ENCODE data around the gene IFT25. TPM values are rescaled to one million over a fixed set of nuclear protein-coding genes. Genes with fewer than 3 reads are reported as not detected.

IFT25 gene
- total RNA-seq, 1 experiment from 2014 or later, result 31.7 TPM

DNA sequence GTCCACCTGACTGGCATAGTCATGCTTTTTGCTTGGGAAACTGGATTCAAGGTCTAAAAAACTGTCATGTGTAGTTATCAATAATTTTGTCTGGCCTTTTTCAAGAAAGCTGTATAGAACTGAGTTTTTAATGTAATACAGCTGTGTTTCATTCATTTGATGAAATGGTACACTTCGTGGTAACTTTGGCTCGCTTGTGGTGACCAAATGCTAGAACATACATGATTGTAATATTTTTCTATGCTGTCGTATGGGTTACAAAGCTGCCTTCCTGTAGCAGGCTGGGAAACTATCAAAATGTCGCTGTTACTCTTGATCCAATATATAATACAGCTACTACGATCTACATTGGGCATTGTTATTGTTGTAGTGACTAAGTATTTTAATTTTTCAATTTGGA is 2.8 kb upstream of the IFT25 start:
- no peaks in the 10 kb centered on the region for H3K36me3 ChIP-seq (ENCODE audit: control insufficient read depth, insufficient read depth, low read length)
- Mint-ChIP-seq H3K27ac (ENCODE audit: unreplicated experiment) (no peak overlapping the region), H3K27me3 (ENCODE audit: insufficient read depth, unreplicated experiment) (no peaks in the 10 kb centered on the region), H3K36me3 (ENCODE audit: insufficient read depth, unreplicated experiment) (peaks cover 35% of the 10 kb centered on the region), H3K9me3 (ENCODE audit: unreplicated experiment) (no peaks in the 10 kb centered on the region), H3K4me3 (ENCODE audit: unreplicated experiment) (peak overlapping the region; percentile 94), H3K4me1 (ENCODE audit: low read depth, unreplicated experiment) (peaks cover 21% of the 10 kb centered on the region)
- TF ChIP-seq, protein P1, sequence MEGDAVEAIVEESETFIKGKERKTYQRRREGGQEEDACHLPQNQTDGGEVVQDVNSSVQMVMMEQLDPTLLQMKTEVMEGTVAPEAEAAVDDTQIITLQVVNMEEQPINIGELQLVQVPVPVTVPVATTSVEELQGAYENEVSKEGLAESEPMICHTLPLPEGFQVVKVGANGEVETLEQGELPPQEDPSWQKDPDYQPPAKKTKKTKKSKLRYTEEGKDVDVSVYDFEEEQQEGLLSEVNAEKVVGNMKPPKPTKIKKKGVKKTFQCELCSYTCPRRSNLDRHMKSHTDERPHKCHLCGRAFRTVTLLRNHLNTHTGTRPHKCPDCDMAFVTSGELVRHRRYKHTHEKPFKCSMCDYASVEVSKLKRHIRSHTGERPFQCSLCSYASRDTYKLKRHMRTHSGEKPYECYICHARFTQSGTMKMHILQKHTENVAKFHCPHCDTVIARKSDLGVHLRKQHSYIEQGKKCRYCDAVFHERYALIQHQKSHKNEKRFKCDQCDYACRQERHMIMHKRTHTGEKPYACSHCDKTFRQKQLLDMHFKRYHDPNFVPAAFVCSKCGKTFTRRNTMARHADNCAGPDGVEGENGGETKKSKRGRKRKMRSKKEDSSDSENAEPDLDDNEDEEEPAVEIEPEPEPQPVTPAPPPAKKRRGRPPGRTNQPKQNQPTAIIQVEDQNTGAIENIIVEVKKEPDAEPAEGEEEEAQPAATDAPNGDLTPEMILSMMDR (IDR thresholded peaks at IDR 0.05; ENCODE audit: insufficient read depth in 1 of 2, low read depth in 1 of 2, low read length in 1 of 2, severe bottlenecking in 1 of 2, unreplicated experiment in 1 of 2), result no peak
- H3K27me3 ChIP-seq (replicated peaks; ENCODE audit: control insufficient read depth, insufficient read depth, low read length), result no peaks in the 10 kb centered on the region
- no peak overlapping the region for H3K4me3 ChIP-seq (ENCODE audit: low read depth, low read length)
- no peaks in the 10 kb centered on the region for H3K9me3 ChIP-seq
- ChIA-PET CTCF (interaction anchor here (1.2 to 3.9 kb wide), 5 partner anchors 8 to 88 kb away, joined by 3 to 17 read pairs (median 4); partner anchors contain the start of gene YIPF1), POLR2A (no interaction called here)
- no TSS peak for BruUV-seq (replicated peaks)
- peaks cover 8% of the 10 kb centered on the region; the same call in 1 of the 2 replicates for H3K4me1 ChIP-seq
- no peak for DNase-seq
- intact Hi-C loops (cut with micrococcal nuclease; ENCODE audit: unreplicated experiment), result loop anchor here (2.0 kb wide), 1 partner anchor 35 kb away; no protein-coding TSS in a partner anchor

DNA sequence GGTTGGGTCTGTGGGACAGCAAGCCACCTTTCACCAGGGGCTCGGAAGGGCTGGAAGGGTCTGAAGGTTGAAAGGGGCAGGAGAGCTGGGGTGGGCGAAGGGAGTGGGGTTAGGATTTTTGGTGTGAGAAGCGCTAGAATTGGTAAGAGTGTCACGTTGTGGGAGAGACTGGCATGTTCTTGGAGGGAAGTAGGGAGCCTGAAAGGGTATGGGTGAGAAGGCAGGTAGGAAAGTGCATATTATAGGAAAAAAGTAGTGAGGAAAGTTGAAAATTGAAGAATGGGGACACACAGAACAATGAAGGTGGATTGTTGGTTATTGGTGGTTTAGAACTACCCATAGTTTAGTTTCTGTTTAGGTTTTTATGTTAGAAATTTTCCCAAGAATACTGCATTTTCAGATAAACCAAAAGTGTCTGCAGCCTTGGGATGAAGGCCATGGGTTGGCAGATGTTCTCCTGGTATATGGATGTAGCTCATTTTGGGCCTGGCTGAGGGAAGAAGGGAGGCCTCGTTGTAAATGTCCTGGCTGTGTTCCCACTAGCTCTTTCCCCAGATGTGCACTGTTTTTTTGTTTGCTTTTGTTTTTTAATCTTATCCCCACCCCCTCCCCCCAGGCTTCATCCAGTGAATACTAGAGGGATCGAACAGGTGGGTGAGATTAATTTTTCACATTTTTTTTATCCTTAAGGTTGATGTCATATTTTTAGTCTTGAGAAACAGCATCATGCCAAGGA is 1.8 kb upstream of the IFT25 start:
- intact Hi-C loops (cut with micrococcal nuclease; ENCODE audit: unreplicated experiment), result no loop called here
- H3K27me3 ChIP-seq (replicated peaks; ENCODE audit: control insufficient read depth, insufficient read depth, low read length), result no peaks in the 10 kb centered on the region
- ChIA-PET POLR2A (no interaction called here), CTCF (interaction anchor here (0.8 to 3.9 kb wide), 6 partner anchors 9 to 87 kb away, joined by 3 to 17 read pairs (median 3); partner anchors contain the start of gene YIPF1)
- TSS peak; percentile 18 for BruUV-seq (replicated peaks)
- no peaks in the 10 kb centered on the region for H3K36me3 ChIP-seq (ENCODE audit: control insufficient read depth, insufficient read depth, low read length)
- Mint-ChIP-seq H3K9me3 (ENCODE audit: unreplicated experiment) (no peaks in the 10 kb centered on the region), H3K36me3 (ENCODE audit: insufficient read depth, unreplicated experiment) (peaks cover 26% of the 10 kb centered on the region), H3K4me1 (ENCODE audit: low read depth, unreplicated experiment) (peaks cover 29% of the 10 kb centered on the region), H3K27ac (ENCODE audit: unreplicated experiment) (peak overlapping the region; percentile 89), H3K27me3 (ENCODE audit: insufficient read depth, unreplicated experiment) (no peaks in the 10 kb centered on the region), H3K4me3 (ENCODE audit: unreplicated experiment) (peak overlapping the region; percentile 94)
- H3K4me3 ChIP-seq (ENCODE audit: low read depth, low read length), result peak overlapping the region; percentile 65
- peaks cover 17% of the 10 kb centered on the region for H3K4me1 ChIP-seq
- TF ChIP-seq, protein P1 (IDR thresholded peaks at IDR 0.05; ENCODE audit: insufficient read depth in 1 of 2, low read depth in 1 of 2, low read length in 1 of 2, severe bottlenecking in 1 of 2, unreplicated experiment in 1 of 2), result no peak
- no peaks in the 10 kb centered on the region for H3K9me3 ChIP-seq
- DNase-seq, result no peak

DNA sequence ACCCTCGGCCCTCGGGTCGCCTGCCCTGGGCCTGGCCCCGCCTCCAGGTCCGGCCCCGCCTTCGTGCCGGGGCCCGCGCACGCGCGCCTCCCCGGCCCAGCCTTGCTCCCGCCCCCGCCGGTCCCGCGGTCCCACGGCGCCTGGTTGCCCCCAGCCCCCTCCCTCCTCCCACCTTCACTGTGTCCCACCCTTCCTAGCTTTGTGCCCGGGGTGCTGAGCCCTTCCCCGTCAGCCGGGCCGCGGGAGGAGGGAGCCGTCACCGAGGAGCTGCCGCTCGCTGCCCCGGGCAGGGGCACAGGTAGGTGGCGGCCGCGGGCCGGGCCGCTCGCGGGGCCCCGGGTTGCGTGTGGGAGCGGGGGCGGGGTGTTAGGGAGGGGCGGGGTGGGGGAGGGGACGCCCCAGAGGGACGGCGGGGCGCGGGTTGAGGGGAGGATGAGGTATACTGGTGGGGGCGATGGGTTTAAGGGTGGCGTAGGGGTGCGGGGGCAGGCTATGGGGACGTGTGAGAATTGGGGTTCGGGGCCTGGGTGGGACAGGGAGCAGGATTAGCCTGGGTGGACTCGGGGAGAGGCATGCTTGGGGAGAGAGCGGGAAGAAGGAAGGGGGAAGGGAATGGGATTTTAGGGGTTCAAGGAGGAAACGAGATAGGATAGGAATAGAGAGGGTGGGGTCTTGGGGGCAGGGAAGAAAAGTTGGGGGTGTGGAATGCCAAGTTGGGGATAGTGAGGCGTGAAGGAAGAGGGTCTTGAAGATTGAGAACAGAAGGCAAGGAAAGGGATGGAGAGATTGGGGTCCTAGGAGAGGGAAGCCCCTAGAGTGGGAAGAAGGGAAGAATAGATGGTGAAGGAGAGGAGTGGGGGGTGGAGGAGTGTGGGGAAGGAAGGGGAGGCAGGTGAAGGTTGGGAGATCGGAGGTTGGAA is 1.0 kb upstream of the IFT25 start, which contains the start of gene LRRC42:
TSS of gene LRRC42 (plus strand) at position 99 of the 920 bp plus-strand sequence. CDS start 5,650 bp downstream, outside the sequence.
- intact Hi-C loops (cut with micrococcal nuclease; ENCODE audit: unreplicated experiment), result no loop called here
- peak within 1 kb of the TSS; percentile 91 for H3K4me3 ChIP-seq (ENCODE audit: low read depth, low read length)
- no peaks in the 10 kb centered on the region for H3K27me3 Mint-ChIP-seq (ENCODE audit: insufficient read depth, unreplicated experiment)
- no peaks in the 10 kb centered on the region for H3K9me3 ChIP-seq
- TF ChIP-seq, protein P1 (IDR thresholded peaks at IDR 0.05; ENCODE audit: insufficient read depth in 1 of 2, low read depth in 1 of 2, low read length in 1 of 2, severe bottlenecking in 1 of 2, unreplicated experiment in 1 of 2), result no peak
- no peaks in the 10 kb centered on the region for H3K9me3 Mint-ChIP-seq (ENCODE audit: unreplicated experiment)
- H3K4me1 Mint-ChIP-seq (ENCODE audit: low read depth, unreplicated experiment), result peaks cover 30% of the 10 kb centered on the region
- H3K36me3 ChIP-seq (ENCODE audit: control insufficient read depth, insufficient read depth, low read length), result no peaks in the 10 kb centered on the region
- H3K4me1 ChIP-seq, result peaks cover 25% of the 10 kb centered on the region
- no TSS peak for BruUV-seq (replicated peaks)
- peaks cover 20% of the 10 kb centered on the region for H3K36me3 Mint-ChIP-seq (ENCODE audit: insufficient read depth, unreplicated experiment)
- ChIA-PET POLR2A (interaction anchor here (0.5 to 1.7 kb wide), 9 partner anchors 10 to 106 kb away, joined by 3 to 13 read pairs (median 7); partner anchors contain the start of genes DIO1, TCEANC2 and TMEM59), CTCF (interaction anchor here (0.6 to 3.9 kb wide), 14 partner anchors 10 to 855 kb away, joined by 3 to 17 read pairs (median 8); partner anchors contain the start of genes NDC1 and TTC22)
- no peaks in the 10 kb centered on the region for H3K27me3 ChIP-seq (replicated peaks; ENCODE audit: control insufficient read depth, insufficient read depth, low read length)
- H3K4me3 Mint-ChIP-seq (ENCODE audit: unreplicated experiment), result peak within 1 kb of the TSS; percentile 94
- no peak for DNase-seq
- H3K27ac Mint-ChIP-seq (ENCODE audit: unreplicated experiment), result peak within 1 kb of the TSS; percentile 89
